RWPE1 (cell line): Measurements from ENCODE around the gene NAAA.
"Not testable (repeated sequence)": the region's sequence is repeated elsewhere in the genome, so short reads cannot be mapped to it uniquely, and the experiment has no call there.

ENCODE experiments used
- CTCF ChIA-PET: fragments of 350-600 bp; sonication (Branson Sonifier 250); formaldehyde crosslinking; extraction: SDS; loops from one replicate; lab custom pipeline; 2021; lab: Yijun Ruan, JAX
- POLR2A ChIA-PET: fragments of 400-600 bp; formaldehyde crosslinking; extraction: SDS; loops from one replicate; lab custom pipeline; 2020; ENCODE audit warnings: antibody characterized with exemption; ENCODE audit not compliant: low non-redundant PET; lab: Yijun Ruan, JAX
- DNase-seq: peaks from one replicate; pipeline ENCODE4 v3.0.0; 2012; ENCODE audit warnings: low spot score
- H3K27ac ChIP-seq: fragments of 450-650 bp; 2 replicates; pipeline ENCODE4 v1.5.1; 2017
- TF ChIP-seq, protein P1 (sequence below): fragments of 450-650 bp; conservative IDR thresholded peaks from 2 replicates; pipeline ENCODE4 v1.5.1; 2017; ENCODE audit warnings: low read depth, mild to moderate bottlenecking

NAAA gene

DNA sequence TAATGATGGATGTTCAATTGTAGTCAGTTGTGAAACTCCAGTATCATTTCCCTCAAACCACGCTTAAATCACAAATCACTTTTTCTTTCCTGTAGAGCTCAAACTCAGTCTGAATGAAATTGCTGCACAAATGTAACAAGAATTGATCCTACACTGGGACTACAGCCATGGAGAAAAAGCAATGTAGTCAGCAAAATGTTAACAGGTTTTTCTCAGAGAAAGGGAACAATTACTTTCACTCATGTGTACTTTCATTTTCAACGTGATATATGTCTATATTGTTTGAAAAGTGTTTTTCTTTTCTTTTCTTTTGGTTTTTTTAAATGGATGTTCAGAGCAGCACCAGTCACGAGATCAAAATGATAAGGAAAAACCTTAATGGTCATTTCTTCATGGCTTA lies 27.3 kb upstream of the NAAA start:
- TF ChIP-seq, protein P1, sequence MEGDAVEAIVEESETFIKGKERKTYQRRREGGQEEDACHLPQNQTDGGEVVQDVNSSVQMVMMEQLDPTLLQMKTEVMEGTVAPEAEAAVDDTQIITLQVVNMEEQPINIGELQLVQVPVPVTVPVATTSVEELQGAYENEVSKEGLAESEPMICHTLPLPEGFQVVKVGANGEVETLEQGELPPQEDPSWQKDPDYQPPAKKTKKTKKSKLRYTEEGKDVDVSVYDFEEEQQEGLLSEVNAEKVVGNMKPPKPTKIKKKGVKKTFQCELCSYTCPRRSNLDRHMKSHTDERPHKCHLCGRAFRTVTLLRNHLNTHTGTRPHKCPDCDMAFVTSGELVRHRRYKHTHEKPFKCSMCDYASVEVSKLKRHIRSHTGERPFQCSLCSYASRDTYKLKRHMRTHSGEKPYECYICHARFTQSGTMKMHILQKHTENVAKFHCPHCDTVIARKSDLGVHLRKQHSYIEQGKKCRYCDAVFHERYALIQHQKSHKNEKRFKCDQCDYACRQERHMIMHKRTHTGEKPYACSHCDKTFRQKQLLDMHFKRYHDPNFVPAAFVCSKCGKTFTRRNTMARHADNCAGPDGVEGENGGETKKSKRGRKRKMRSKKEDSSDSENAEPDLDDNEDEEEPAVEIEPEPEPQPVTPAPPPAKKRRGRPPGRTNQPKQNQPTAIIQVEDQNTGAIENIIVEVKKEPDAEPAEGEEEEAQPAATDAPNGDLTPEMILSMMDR, result no peak
- no peak overlapping the region for H3K27ac ChIP-seq
- ChIA-PET CTCF (no interaction called here), POLR2A (no interaction called here)
- no peak for DNase-seq

- ChIA-PET POLR2A (no interaction called here), CTCF (no interaction called here)
- TF ChIP-seq, protein P1, result no peak
- DNase-seq, result no peak
- no peak overlapping the region for H3K27ac ChIP-seq
Measured at GRCh38 chr4:75963558-75963957, 22.7 kb upstream of the NAAA start.

GRCh38 chr4:75962072-75962471 lies 21.3 kb upstream of the NAAA start:
- DNase-seq, CTCF ChIA-PET, H3K27ac ChIP-seq, POLR2A ChIA-PET: not testable (repeated sequence)

GRCh38 chr4:75958546-75958945 lies 17.7 kb upstream of the NAAA start:
- POLR2A ChIA-PET, DNase-seq, CTCF ChIA-PET, H3K27ac ChIP-seq: not testable (repeated sequence)

GRCh38 chr4:75954811-75955210 lies 14.0 kb upstream of the NAAA start:
- CTCF ChIA-PET, H3K27ac ChIP-seq, DNase-seq, POLR2A ChIA-PET: not testable (repeated sequence)

DNA sequence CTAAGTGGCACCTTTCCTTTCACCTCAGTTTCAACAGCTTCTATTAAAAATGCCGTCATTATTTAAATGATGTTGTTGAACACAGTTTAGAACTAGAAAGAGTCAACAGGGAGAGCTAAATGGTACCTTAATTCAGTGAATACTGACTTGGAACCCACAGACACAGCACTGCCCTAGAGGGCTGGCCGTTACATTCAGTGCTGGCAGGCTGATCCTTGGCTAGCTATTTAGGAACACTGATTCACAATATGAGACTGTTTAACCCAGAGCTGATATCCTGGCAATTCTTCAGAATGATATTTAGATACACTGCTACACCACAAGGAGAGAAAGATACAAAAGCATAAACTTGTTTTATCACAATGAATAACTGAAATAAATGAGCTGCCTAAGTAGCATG lies 12.7 kb upstream of the NAAA start:
- ChIA-PET CTCF (no interaction called here), POLR2A (no interaction called here)
- TF ChIP-seq, protein P1, result no peak
- no peak overlapping the region for H3K27ac ChIP-seq
- DNase-seq, result no peak

DNA sequence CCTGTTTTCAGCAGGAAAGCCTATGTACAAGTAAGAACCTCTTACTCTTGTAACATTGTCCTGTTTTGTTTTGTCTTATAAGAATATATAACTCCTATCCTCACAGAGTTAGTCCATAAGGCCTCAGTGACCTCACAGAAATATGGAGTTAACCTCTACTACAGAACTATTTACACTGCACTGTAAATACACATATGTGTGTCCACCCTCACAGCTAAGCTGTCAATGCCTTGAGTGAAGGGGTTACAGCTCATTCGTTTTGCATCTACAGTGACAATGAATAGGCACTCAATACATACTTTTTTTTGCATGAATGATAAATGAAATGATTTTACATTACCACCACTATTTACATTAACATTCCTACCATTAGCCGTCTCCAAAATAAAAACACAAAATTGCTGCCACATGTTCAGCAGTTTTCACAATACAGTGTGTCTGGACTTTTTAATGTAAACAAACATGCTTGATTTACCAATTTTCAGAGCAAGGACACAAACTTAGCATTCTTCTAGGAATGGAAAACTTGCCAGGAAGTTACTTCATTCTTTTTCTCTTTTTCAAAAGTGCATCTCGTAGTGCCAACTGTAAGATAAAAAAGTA lies 9.5 kb upstream of the NAAA start:
- no peak for DNase-seq
- ChIA-PET CTCF (no interaction called here), POLR2A (no interaction called here)
- TF ChIP-seq, protein P1, result no peak
- no peak overlapping the region for H3K27ac ChIP-seq

GRCh38 chr4:75948822-75949444 lies 8.1 kb upstream of the NAAA start:
- TF ChIP-seq, protein P1, result no peak
- POLR2A ChIA-PET, result no interaction called here
- CTCF ChIA-PET, result no interaction called here
- H3K27ac ChIP-seq, result no peak overlapping the region
- no peak for DNase-seq
